Measurements from ENCODE around the gene SOS2.
"Not testable (repeated sequence)": the region's sequence is repeated elsewhere in the genome, so short reads cannot be mapped to it uniquely, and the experiment has no call there.

SOS2 gene

GRCh38 chr14:50083467-50084337 is 147.7 kb downstream of the SOS2 start:
- peak; percentile 69 for DNase-seq

GRCh38 chr14:50082784-50083466 is 148.5 kb downstream of the SOS2 start:
- DNase-seq, result peak; percentile 81

- DNase-seq, result peak; percentile 61
Measured at GRCh38 chr14:50082308-50082742, 149.1 kb downstream of the SOS2 start.

GRCh38 chr14:50079103-50079502 is 152.3 kb downstream of the SOS2 start:
- not testable (repeated sequence) for DNase-seq

- not testable (repeated sequence) for DNase-seq
Measured at GRCh38 chr14:50073663-50074062, 157.7 kb downstream of the SOS2 start.

GRCh38 chr14:50072395-50072794 is 159.0 kb downstream of the SOS2 start:
- no peak for DNase-seq

- no peak for DNase-seq
Measured at GRCh38 chr14:50070840-50071548, 160.4 kb downstream of the SOS2 start.

GRCh38 chr14:50070230-50070629 is 161.1 kb downstream of the SOS2 start:
- DNase-seq, result no peak

GRCh38 chr14:50069325-50069724 is 162.1 kb downstream of the SOS2 start:
- no peak for DNase-seq

GRCh38 chr14:50068496-50068895 is 162.9 kb downstream of the SOS2 start:
- DNase-seq, result no peak

GRCh38 chr14:50067723-50068495 is 163.5 kb downstream of the SOS2 start:
- no peak for DNase-seq

Measured in CD4-positive, alpha-beta T cell treated with Interleukin-17A for 4 hours (primary cell).